Measurements from ENCODE around the gene LMCD1. TPM values are rescaled to one million over a fixed set of nuclear protein-coding genes. Genes with fewer than 3 reads are reported as not detected.

The LMCD1 gene
- total RNA-seq, 1 experiment from 2014 or later = 59.6 TPM

GRCh38 chr3:8560366-8561007 is 58.9 kb downstream of the LMCD1 start:
- no peak overlapping the region for H3K27ac ChIP-seq
- H3K27me3 ChIP-seq = no peaks in the 10 kb centered on the region

GRCh38 chr3:8561370-8561769 is 59.7 kb downstream of the LMCD1 start:
- H3K4me3 ChIP-seq = no peak overlapping the region
- H3K4me1 ChIP-seq = peaks cover 7% of the 10 kb centered on the region
- DNase-seq = no peak
- H3K27me3 ChIP-seq = no peaks in the 10 kb centered on the region
- no peak overlapping the region for H3K27ac ChIP-seq
- H3K9me3 ChIP-seq (replicated peaks) = no peaks in the 10 kb centered on the region
- peaks cover 56% of the 10 kb centered on the region for H3K36me3 ChIP-seq

More at GRCh38 chr3:8560366-8561007, 58.9 kb downstream of the LMCD1 start:
- Histone ChIP-seq H3K4me3 (no peak overlapping the region), H3K36me3 (peaks cover 47% of the 10 kb centered on the region), H3K9me3 (replicated peaks) (no peaks in the 10 kb centered on the region), H3K4me1 (peaks cover 15% of the 10 kb centered on the region)
- DNase-seq = no peak

GRCh38 chr3:8562081-8562595 is 60.5 kb downstream of the LMCD1 start:
- no peak overlapping the region for H3K4me3 ChIP-seq
- no peaks in the 10 kb centered on the region for H3K4me1 ChIP-seq
- H3K27ac ChIP-seq = no peak overlapping the region
- no peak for DNase-seq
- no peaks in the 10 kb centered on the region for H3K27me3 ChIP-seq
- H3K36me3 ChIP-seq = peaks cover 57% of the 10 kb centered on the region
- H3K9me3 ChIP-seq (replicated peaks) = no peaks in the 10 kb centered on the region

DNA sequence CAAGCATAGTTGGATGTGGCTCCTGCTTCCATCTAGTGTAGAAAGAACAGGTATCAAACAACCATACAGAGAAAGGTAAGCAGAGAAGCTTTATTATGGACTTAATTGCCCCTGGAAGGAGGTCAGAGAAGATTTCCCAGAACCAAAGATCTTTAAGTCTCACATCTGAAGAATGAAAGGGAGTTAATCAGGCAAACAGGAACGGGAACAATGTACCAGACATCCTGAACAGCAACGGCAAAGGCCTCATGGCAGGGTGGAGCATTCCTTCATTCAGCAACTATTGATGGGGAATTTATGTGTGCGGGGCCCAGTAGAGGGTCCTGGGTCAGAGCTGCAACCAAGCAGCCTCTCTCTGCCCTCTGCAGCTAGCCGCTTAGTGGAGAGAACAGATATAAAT is 61.5 kb downstream of the LMCD1 start:
- Histone ChIP-seq H3K9me3 (replicated peaks) (no peaks in the 10 kb centered on the region), H3K27me3 (no peaks in the 10 kb centered on the region), H3K4me3 (no peak overlapping the region), H3K36me3 (peaks cover 57% of the 10 kb centered on the region), H3K27ac (no peak overlapping the region), H3K4me1 (no peaks in the 10 kb centered on the region)
- DNase-seq = no peak

- no peak for DNase-seq
- Histone ChIP-seq H3K36me3 (peaks cover 57% of the 10 kb centered on the region), H3K27ac (no peak overlapping the region), H3K4me1 (no peaks in the 10 kb centered on the region), H3K27me3 (no peaks in the 10 kb centered on the region), H3K4me3 (no peak overlapping the region), H3K9me3 (replicated peaks) (no peaks in the 10 kb centered on the region)
Observed at GRCh38 chr3:8563597-8563996, 62.0 kb downstream of the LMCD1 start.

- H3K27ac ChIP-seq = no peak overlapping the region
- H3K9me3 ChIP-seq (replicated peaks) = no peaks in the 10 kb centered on the region
- H3K27me3 ChIP-seq = no peaks in the 10 kb centered on the region
- no peak for DNase-seq
- H3K36me3 ChIP-seq = peaks cover 67% of the 10 kb centered on the region
- H3K4me1 ChIP-seq = no peaks in the 10 kb centered on the region
- H3K4me3 ChIP-seq = no peak overlapping the region
Observed at GRCh38 chr3:8565376-8565775, 63.8 kb downstream of the LMCD1 start.

- H3K27me3 ChIP-seq = no peaks in the 10 kb centered on the region
- H3K4me1 ChIP-seq = peaks cover 5% of the 10 kb centered on the region; the same call in 1 of the 2 replicates
- no peak overlapping the region for H3K27ac ChIP-seq
- no peak overlapping the region for H3K4me3 ChIP-seq
- H3K9me3 ChIP-seq (replicated peaks) = no peaks in the 10 kb centered on the region
- peaks cover 75% of the 10 kb centered on the region for H3K36me3 ChIP-seq
- no peak for DNase-seq
Observed at GRCh38 chr3:8567784-8568575, 66.4 kb downstream of the LMCD1 start.

DNA sequence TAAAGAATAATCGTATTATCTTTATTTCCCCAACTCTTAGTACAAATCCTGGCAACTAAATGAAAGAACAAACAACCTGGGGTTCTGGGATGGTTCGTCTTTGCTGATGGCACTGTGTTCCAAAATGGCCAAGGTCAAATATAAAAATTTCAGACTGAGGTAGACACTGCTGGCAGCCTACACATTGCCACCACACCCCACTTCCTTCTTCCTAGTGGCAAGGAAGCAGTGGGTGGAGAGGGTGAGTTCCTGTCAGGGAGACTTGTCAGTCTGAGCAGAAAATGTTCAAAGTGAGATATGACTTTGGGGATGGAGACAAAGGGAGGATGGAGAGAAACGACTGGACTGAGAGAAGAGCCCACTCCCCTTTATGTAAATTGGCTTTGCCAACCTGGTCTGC is 69.6 kb downstream of the LMCD1 start:
- H3K36me3 ChIP-seq = peaks cover 66% of the 10 kb centered on the region
- peaks cover 5% of the 10 kb centered on the region; the same call in 1 of the 2 replicates for H3K4me1 ChIP-seq
- H3K4me3 ChIP-seq = no peak overlapping the region
- H3K27ac ChIP-seq = no peak overlapping the region; the same call in 1 of the 2 replicates
- H3K9me3 ChIP-seq (replicated peaks) = no peaks in the 10 kb centered on the region
- no peaks in the 10 kb centered on the region for H3K27me3 ChIP-seq
- DNase-seq = no peak

- no peak overlapping the region for H3K27ac ChIP-seq
- peaks cover 6% of the 10 kb centered on the region for H3K4me1 ChIP-seq
- H3K36me3 ChIP-seq = peaks cover 46% of the 10 kb centered on the region
- H3K4me3 ChIP-seq = no peak overlapping the region
- no peaks in the 10 kb centered on the region for H3K27me3 ChIP-seq
- no peaks in the 10 kb centered on the region for H3K9me3 ChIP-seq (replicated peaks)
- no peak for DNase-seq
Observed at GRCh38 chr3:8573342-8573926, 71.8 kb downstream of the LMCD1 start.

- Histone ChIP-seq H3K27ac (no peak overlapping the region), H3K36me3 (peaks cover 39% of the 10 kb centered on the region), H3K4me1 (peaks cover 13% of the 10 kb centered on the region), H3K4me3 (no peak overlapping the region), H3K9me3 (replicated peaks) (no peaks in the 10 kb centered on the region), H3K27me3 (no peaks in the 10 kb centered on the region)
- DNase-seq = no peak
Observed at GRCh38 chr3:8574040-8574669, 72.5 kb downstream of the LMCD1 start.

DNA sequence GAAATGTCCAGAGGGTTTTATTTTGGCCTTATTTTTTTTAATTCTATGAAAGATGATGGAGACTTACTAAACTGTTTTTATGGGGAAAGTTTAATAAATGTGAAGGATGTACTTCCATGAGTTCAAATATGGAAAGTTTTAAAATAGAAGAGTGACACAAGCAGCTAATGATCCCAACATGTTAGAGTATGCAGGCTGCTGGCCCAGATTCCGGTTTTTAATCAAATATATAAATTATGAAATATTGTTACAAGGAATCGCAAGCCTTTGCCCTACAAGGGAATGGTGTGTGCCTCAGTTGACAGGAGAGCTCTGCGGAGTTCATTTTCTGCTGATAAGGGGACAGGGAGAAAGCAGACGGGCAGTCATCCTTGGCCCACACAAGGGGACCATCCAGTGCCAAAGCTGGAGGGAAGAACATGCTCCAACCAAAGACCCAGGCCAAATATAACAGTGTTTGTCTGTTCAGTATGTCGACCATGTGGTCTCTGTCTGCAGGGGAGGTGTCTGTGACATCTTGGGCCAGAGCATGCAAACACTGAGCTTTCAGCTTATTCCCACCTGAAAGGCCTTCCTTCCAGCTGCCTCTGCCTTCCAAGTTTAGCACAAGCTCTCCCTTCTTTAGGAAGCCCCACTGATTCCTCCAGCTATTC is 73.2 kb downstream of the LMCD1 start:
- Histone ChIP-seq H3K4me3 (no peak overlapping the region), H3K36me3 (peaks cover 35% of the 10 kb centered on the region), H3K9me3 (replicated peaks) (no peaks in the 10 kb centered on the region), H3K27me3 (no peaks in the 10 kb centered on the region), H3K4me1 (peaks cover 18% of the 10 kb centered on the region), H3K27ac (no peak overlapping the region)
- DNase-seq = no peak

DNA sequence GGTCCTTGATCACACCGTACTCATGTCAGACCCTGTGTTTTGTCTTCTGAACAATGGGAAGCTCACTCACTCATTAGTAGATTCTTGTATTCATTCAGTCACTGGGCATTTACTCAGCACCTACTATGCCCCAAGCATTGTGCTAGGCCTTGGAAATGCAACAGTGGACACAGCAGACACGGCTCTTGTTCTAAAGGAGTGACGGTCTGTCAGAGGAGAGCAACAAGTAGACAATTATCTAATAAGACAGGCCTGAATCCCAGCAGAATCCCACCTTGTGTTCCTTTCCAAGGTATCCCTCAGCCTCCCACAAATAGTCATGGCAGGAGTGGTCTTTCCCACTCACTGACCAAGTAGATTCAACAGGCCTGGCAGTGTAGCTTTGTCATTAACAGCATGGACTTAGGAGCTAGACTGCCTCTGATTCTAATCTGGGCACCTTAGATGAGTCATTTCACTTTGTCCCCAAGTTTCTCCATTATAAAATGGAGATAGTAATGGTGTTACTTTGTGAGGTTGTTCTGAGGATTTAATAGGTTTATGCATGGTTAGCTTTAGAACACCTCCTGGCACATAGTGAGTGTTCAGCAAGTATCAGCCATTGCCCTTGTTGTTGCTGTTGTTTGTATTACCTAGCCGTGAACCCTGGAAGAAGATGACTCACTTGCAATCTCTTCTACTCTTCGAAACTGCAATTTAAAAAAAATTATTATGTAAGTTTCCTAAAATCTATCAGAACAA is 73.9 kb downstream of the LMCD1 start:
- H3K36me3 ChIP-seq = peaks cover 29% of the 10 kb centered on the region
- no peaks in the 10 kb centered on the region for H3K27me3 ChIP-seq
- no peak overlapping the region for H3K27ac ChIP-seq
- peaks cover 21% of the 10 kb centered on the region for H3K4me1 ChIP-seq
- H3K4me3 ChIP-seq = no peak overlapping the region
- H3K9me3 ChIP-seq (replicated peaks) = no peaks in the 10 kb centered on the region
- DNase-seq = no peak

DNA sequence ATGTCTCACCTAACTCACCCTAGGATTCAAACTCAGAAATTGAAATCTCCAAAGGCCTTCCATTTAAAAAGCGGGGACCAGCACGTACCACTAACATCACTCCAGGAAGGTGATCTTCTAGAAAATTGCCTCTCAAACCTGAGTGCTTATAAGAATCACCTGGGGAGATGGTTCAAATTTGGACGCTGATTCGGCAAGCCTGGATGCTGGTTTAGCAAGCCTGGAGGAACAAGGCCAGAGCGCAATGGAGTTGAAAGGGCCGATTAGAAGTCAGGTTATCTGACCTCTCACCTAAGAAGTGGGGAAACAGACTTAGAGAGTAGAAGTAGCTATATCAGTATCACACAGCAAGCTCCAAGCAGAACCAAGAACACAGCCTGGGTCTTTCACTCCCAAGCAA is 74.8 kb downstream of the LMCD1 start:
- H3K9me3 ChIP-seq (replicated peaks) = no peaks in the 10 kb centered on the region
- no peaks in the 10 kb centered on the region for H3K27me3 ChIP-seq
- no peak overlapping the region for H3K27ac ChIP-seq
- H3K4me1 ChIP-seq = peaks cover 20% of the 10 kb centered on the region
- DNase-seq = no peak
- no peak overlapping the region for H3K4me3 ChIP-seq
- H3K36me3 ChIP-seq = peaks cover 24% of the 10 kb centered on the region

Data from SJCRH30 (cell line).